ENCODE data around the gene ALG14. TPM values are rescaled to one million over a fixed set of nuclear protein-coding genes. Genes with fewer than 3 reads are reported as not detected.
A peak's percentile ranks its signal among the peaks of the same experiment; 100 is the strongest.

The ALG14 gene
- total RNA-seq, 1 donor from 2014 or later, result 4.6 TPM

- intact Hi-C loops (cut with DNase I), result loop anchor here (10.0 kb wide), 1 partner anchor 148 kb away; the partner anchor contains the start of gene RWDD3
- no peak for DNase-seq
- H3K27ac ChIP-seq, result no peak overlapping the region
Measured at GRCh38 chr1:95086949-95087533, 14.3 kb upstream of the ALG14 start.

DNA sequence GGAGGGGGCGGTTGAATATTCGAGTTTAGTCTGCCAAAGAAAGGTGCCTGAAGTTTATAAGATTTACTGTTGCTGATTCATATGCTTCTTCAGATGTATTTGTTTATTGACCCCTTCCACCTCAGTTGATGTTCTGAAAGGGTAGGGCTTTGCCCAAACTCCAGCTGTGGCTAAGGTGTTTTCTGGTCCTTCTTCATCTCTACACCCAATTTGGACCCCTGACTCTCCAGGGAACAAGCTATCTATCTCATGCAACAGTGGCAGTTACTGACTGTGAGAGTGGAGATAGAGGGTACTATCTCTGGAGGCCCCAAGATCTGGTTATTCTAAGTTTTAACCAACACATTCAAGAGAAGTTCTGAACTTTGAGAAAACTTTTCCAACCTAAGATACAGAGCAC lies 12.6 kb upstream of the ALG14 start:
- no peaks in the 10 kb centered on the region for H3K36me3 ChIP-seq
- no peaks in the 10 kb centered on the region for H3K9me3 ChIP-seq
- intact Hi-C loops (cut with DNase I), result loop anchor here (10.0 kb wide), 1 partner anchor 149 kb away; the partner anchor contains the start of gene RWDD3
- ATAC-seq (no peak), DNase-seq (no peak)
- H3K4me3 ChIP-seq, result no peak overlapping the region
- H3K27me3 ChIP-seq (ENCODE audit: low read depth), result no peaks in the 10 kb centered on the region
- peaks cover 6% of the 10 kb centered on the region for H3K4me1 ChIP-seq
- no peak overlapping the region for H3K27ac ChIP-seq
- TF ChIP-seq, protein P1, sequence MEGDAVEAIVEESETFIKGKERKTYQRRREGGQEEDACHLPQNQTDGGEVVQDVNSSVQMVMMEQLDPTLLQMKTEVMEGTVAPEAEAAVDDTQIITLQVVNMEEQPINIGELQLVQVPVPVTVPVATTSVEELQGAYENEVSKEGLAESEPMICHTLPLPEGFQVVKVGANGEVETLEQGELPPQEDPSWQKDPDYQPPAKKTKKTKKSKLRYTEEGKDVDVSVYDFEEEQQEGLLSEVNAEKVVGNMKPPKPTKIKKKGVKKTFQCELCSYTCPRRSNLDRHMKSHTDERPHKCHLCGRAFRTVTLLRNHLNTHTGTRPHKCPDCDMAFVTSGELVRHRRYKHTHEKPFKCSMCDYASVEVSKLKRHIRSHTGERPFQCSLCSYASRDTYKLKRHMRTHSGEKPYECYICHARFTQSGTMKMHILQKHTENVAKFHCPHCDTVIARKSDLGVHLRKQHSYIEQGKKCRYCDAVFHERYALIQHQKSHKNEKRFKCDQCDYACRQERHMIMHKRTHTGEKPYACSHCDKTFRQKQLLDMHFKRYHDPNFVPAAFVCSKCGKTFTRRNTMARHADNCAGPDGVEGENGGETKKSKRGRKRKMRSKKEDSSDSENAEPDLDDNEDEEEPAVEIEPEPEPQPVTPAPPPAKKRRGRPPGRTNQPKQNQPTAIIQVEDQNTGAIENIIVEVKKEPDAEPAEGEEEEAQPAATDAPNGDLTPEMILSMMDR (IDR thresholded peaks at IDR 0.05), result no peak

More at GRCh38 chr1:95086949-95087533, 14.3 kb upstream of the ALG14 start:
- ATAC-seq, result peak in 1 of 2 donors; percentile 59
- H3K36me3 ChIP-seq, result no peaks in the 10 kb centered on the region
- H3K4me3 ChIP-seq, result no peak overlapping the region
- TF ChIP-seq, protein P1 (IDR thresholded peaks at IDR 0.05), result no peak
- H3K4me1 ChIP-seq, result peaks cover 6% of the 10 kb centered on the region
- no peaks in the 10 kb centered on the region for H3K9me3 ChIP-seq
- H3K27me3 ChIP-seq (ENCODE audit: low read depth), result no peaks in the 10 kb centered on the region

- H3K27me3 ChIP-seq (ENCODE audit: low read depth), result no peaks in the 10 kb centered on the region
- intact Hi-C loops (cut with DNase I), result loop anchor here (10.0 kb wide), 1 partner anchor 150 kb away; the partner anchor contains the start of gene RWDD3
- peak; percentile 72 to 84 for ATAC-seq
- no peaks in the 10 kb centered on the region for H3K36me3 ChIP-seq
- peaks cover 6% of the 10 kb centered on the region for H3K4me1 ChIP-seq
- DNase-seq, result no peak
- H3K27ac ChIP-seq, result no peak overlapping the region
- H3K4me3 ChIP-seq, result no peak overlapping the region
- TF ChIP-seq, protein P1 (IDR thresholded peaks at IDR 0.05), result peak; percentile 66
- no peaks in the 10 kb centered on the region for H3K9me3 ChIP-seq
Measured at GRCh38 chr1:95084317-95085176, 11.8 kb upstream of the ALG14 start.

DNA sequence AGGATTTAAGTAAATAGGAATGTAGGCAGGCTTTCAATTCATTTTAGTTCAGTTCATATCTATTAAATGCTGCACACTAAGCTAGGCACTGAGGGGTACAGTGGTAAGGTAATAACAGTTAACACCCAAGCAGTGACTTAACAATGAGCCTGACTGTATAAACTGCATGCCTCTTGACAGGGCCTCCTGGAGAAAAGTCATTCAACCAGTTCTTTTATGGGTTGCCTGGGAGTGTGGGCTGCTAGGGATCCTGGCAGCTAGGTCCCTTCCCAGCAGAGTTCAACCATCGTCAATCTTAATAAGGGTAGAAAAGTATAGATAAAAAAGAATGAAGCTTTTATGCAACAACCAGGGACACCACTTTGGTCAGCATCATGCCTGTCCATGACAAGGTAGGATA lies 8.1 kb upstream of the ALG14 start:
- TF ChIP-seq, protein P1 (IDR thresholded peaks at IDR 0.05), result no peak
- H3K9me3 ChIP-seq, result no peaks in the 10 kb centered on the region
- DNase-seq, result no peak
- H3K27me3 ChIP-seq (ENCODE audit: low read depth), result no peaks in the 10 kb centered on the region
- no peak overlapping the region for H3K4me3 ChIP-seq
- H3K27ac ChIP-seq, result no peak overlapping the region
- no peak for ATAC-seq
- intact Hi-C loops (cut with DNase I), result loop anchor here (10.0 kb wide), 1 partner anchor 154 kb away; the partner anchor contains the start of gene RWDD3
- no peaks in the 10 kb centered on the region for H3K4me1 ChIP-seq
- H3K36me3 ChIP-seq, result no peaks in the 10 kb centered on the region

DNA sequence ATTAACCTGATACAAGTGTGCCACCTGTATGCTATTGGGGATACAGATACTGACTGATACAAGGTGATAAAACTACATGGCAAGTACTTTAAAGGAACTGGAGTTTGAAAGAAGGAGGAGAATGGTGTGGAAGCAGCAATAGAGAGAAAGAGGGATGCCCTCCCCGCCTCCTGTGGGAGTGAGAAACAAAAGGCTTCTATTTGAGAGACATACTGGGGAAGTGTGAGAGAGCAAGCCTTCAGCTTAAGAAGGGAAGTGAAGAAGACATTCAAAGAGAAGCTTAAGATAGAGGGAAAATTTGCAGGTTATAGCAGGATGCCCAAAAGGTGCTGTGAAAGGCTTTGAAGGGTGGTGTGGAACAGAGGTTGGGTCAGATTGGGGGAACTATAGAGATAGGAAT lies 7.7 kb upstream of the ALG14 start:
- intact Hi-C loops (cut with DNase I), result loop anchor here (10.0 kb wide), 1 partner anchor 154 kb away; the partner anchor contains the start of gene RWDD3
- ATAC-seq, result no peak

More for the DNA sequence above, 7.7 kb upstream of the ALG14 start:
- H3K4me1 ChIP-seq, result no peaks in the 10 kb centered on the region
- H3K27me3 ChIP-seq (ENCODE audit: low read depth), result no peaks in the 10 kb centered on the region
- H3K27ac ChIP-seq, result no peak overlapping the region
- H3K9me3 ChIP-seq, result no peaks in the 10 kb centered on the region
- DNase-seq, result no peak
- no peak overlapping the region for H3K4me3 ChIP-seq
- H3K36me3 ChIP-seq, result no peaks in the 10 kb centered on the region
- TF ChIP-seq, protein P1 (IDR thresholded peaks at IDR 0.05), result no peak
